GM12878 (cell line): ENCODE results near the gene PHKG2. TPM values are rescaled to one million over a fixed set of nuclear protein-coding genes. Genes with fewer than 3 reads are reported as not detected.

Source experiments
- ATAC-seq: fragments of 200-7000 bp; cut with Tn5 transposase; 3 replicates; pipeline ENCODE4 v1.9.1; 2020; ENCODE audit warnings: mild to moderate bottlenecking, moderate library complexity
- BruUV-seq: library from RNA; stranded (reverse); fragments of 400-500 nt; replicated peaks from 2 replicates; lab custom pipeline; 2021; lab: Mats Ljungman, UMichigan
- CTCF ChIA-PET: fragments of 300-600 bp; sonication (Branson Sonifier 250); formaldehyde crosslinking; extraction: SDS; loops from one replicate; lab custom pipeline; 2021; ENCODE audit warnings: inconsistent platforms; lab: Yijun Ruan, JAX
- POLR2A ChIA-PET: fragments of 350-600 bp; formaldehyde crosslinking; extraction: SDS; loops from one replicate; lab custom pipeline; 2021; ENCODE audit warnings: inconsistent platforms; lab: Charles Lee
- RAD21 ChIA-PET: fragments of 300-600 bp; sonication (Branson Sonifier 250); formaldehyde crosslinking; loops from one replicate; lab custom pipeline; 2023; ENCODE audit warnings: antibody characterized with exemption; ENCODE audit not compliant: unreplicated experiment; lab: Charles Lee
- SMC1A ChIA-PET: fragments of 300-600 bp; sonication (Branson Sonifier 250); formaldehyde crosslinking; loops from one replicate; lab custom pipeline; 2023; ENCODE audit not compliant: unreplicated experiment, uncharacterized antibody; lab: Charles Lee
- DNase-seq: peaks from one replicate; pipeline ENCODE4 v3.0.0-alpha.2; 2011; ENCODE audit warnings: low read depth, low spot score
- FAIRE-seq: peaks from 3 replicates; lab custom pipeline; 2011; peaks lifted over from hg19 to GRCh38; lab: Jason Lieb, UNC
- H2AFZ ChIP-seq: 2 replicates; pipeline ENCODE4 v1.6.0; 2011; ENCODE audit warnings: low read depth, low read length, control low read depth; ENCODE audit not compliant: control insufficient read depth
- H3K27ac ChIP-seq: 2 replicates; pipeline ENCODE4 v1.5.1; 2011; ENCODE audit warnings: control low read depth; ENCODE audit not compliant: control insufficient read depth, insufficient read depth
- H3K27me3 ChIP-seq, 2 experiments: replicated peaks in 1 of 2; 2 replicates each; pipeline versions ENCODE4 v1.6.0 to v1.6.1; 2011; ENCODE audit warnings: low read length in 1 of 2; ENCODE audit not compliant: control insufficient read depth in 2 of 2, insufficient read depth in 2 of 2
- H3K36me3 ChIP-seq, 2 experiments: 2 replicates each; pipeline ENCODE4 v1.5.1; 2011; ENCODE audit warnings: low read length in 1 of 2; ENCODE audit not compliant: control insufficient read depth in 2 of 2, insufficient read depth in 2 of 2
- H3K4me1 ChIP-seq: 2 replicates; pipeline ENCODE4 v1.6.1; 2011; ENCODE audit warnings: mild to moderate bottlenecking, low read length, moderate library complexity, mixed read lengths; ENCODE audit not compliant: control insufficient read depth, insufficient read depth
- H3K4me2 ChIP-seq: 2 replicates; pipeline ENCODE4 v1.6.0; 2011; ENCODE audit warnings: control low read depth; ENCODE audit not compliant: control insufficient read depth, insufficient read depth
- H3K4me3 ChIP-seq: fragments of 200-600 bp; sonication (generic); 2 replicates; pipeline ENCODE4 v1.5.1; 2016
- H3K79me2 ChIP-seq: 2 replicates; pipeline ENCODE4 v1.6.0; 2011; ENCODE audit warnings: low read length; ENCODE audit not compliant: control insufficient read depth, insufficient read depth
- H3K9ac ChIP-seq: 2 replicates; pipeline ENCODE4 v1.8.0; 2011; ENCODE audit warnings: low read length, control low read depth, mixed read lengths; ENCODE audit not compliant: control insufficient read depth, insufficient read depth
- H3K9me3 ChIP-seq: replicated peaks from 3 replicates; pipeline ENCODE4 v1.5.1; 2011; ENCODE audit warnings: mild to moderate bottlenecking, low read length; ENCODE audit not compliant: control insufficient read depth, insufficient read depth
- H4K20me1 ChIP-seq: 2 replicates; pipeline ENCODE4 v1.6.0; 2011; ENCODE audit not compliant: control insufficient read depth, insufficient read depth
- CHD2 ChIP-seq: IDR thresholded peaks from 2 replicates; pipeline ENCODE4 v1.6.1; 2011; ENCODE audit warnings: low read depth, low read length, improper control_type of control experiment, borderline replicate concordance
- CHD4 ChIP-seq: fragments of 200-600 bp; sonication (generic); IDR thresholded peaks from 2 replicates; pipeline ENCODE4 v1.6.1; 2016; ENCODE audit warnings: mild to moderate bottlenecking
- IKZF2 ChIP-seq, 2 experiments: fragments of 450-650 bp; IDR thresholded peaks; 2 replicates each; pipeline ENCODE4 v1.6.1; 2017; ENCODE audit warnings: mild to moderate bottlenecking in 2 of 2, moderate library complexity in 2 of 2
- KAT2A ChIP-seq: conservative IDR thresholded peaks from 2 replicates; pipeline ENCODE4 v1.6.1; 2011; ENCODE audit warnings: low read depth, low read length; ENCODE audit not compliant: control insufficient read depth
- NR2C1 ChIP-seq: fragments of 450-650 bp; IDR thresholded peaks from 2 replicates; pipeline ENCODE4 v1.6.1; 2017; ENCODE audit warnings: antibody characterized with exemption, mild to moderate bottlenecking, moderate library complexity
- TARDBP ChIP-seq: IDR thresholded peaks from 2 replicates; pipeline ENCODE4 v1.6.1; 2016; ENCODE audit warnings: borderline replicate concordance
- USF2 ChIP-seq: IDR thresholded peaks from 2 replicates; pipeline ENCODE4 v1.6.1; 2011; ENCODE audit warnings: low read depth, low read length, improper control_type of control experiment, borderline replicate concordance
- ZBED1 ChIP-seq: IDR thresholded peaks from 2 replicates; pipeline ENCODE4 v1.6.1; 2016; ENCODE audit warnings: borderline replicate concordance
- ZNF592 ChIP-seq: fragments of 450-650 bp; IDR thresholded peaks from 2 replicates; pipeline ENCODE4 v1.6.1; 2017; ENCODE audit warnings: mild to moderate bottlenecking, moderate library complexity
- WGBS: methylation state at CpG from one replicate; pipeline ENCODE4 v1.1.6; 2016; ENCODE audit warnings: low lambda C conversion rate; ENCODE audit not compliant: insufficient replicate concordance, insufficient coverage; ENCODE audit errors: missing lambda C conversion rate; 5-methylcytosine and 5-hydroxymethylcytosine counted together
- in situ Hi-C: fragments of 300-500 bp; cut with MboI; formaldehyde crosslinking; loops from 9 replicates; pipeline ENCODE4 v1.14.3; 2018; ENCODE audit warnings: mixed read lengths
- intact Hi-C: fragments of 100-400 bp; cut with micrococcal nuclease; formaldehyde crosslinking; loops from one replicate; pipeline ENCODE4 v1.14.2; 2022; ENCODE audit not compliant: unreplicated experiment
- polyA plus RNA-seq, 11 experiments: library from polyadenylated mRNA; depleted of rRNA in 4 of 11; unstranded in 6 of 11; stranded (reverse) in 5 of 11; fragments of >200 nt; fragmentation: Nextera tagmentation in 4 of 11; fragmentation: Illumina TruSeq in 1 of 11; extraction: Ambion mirVana in 4 of 11; extraction: Trizol in 1 of 11; gene quantifications; 1 replicate in 1 of 11; 2 replicates in 10 of 11; pipeline versions ENCODE4 v1.2.1 to v1.2.3, GENCODE V29; 2011 to 2016; ENCODE audit warnings: inconsistent platforms in 2 of 11, missing spikeins in 2 of 11, low read depth in 1 of 11
- total RNA-seq, 4 experiments: library from RNA; depleted of rRNA in 3 of 4; stranded (reverse); fragments of >200 nt in 3 of 4; fragmentation: Illumina TruSeq in 1 of 4; extraction: Trizol in 1 of 4; gene quantifications; 2 replicates each; pipeline versions ENCODE4 v1.2.1 to v1.2.3, GENCODE V29; 2013 to 2021

The PHKG2 gene
- total and polyA plus RNA-seq, 10 of the 15 experiments (the other 5 are each of a cell fraction or from before 2014, with no cell fraction given): 5.2 to 50.1 (median 37.2) TPM

DNA sequence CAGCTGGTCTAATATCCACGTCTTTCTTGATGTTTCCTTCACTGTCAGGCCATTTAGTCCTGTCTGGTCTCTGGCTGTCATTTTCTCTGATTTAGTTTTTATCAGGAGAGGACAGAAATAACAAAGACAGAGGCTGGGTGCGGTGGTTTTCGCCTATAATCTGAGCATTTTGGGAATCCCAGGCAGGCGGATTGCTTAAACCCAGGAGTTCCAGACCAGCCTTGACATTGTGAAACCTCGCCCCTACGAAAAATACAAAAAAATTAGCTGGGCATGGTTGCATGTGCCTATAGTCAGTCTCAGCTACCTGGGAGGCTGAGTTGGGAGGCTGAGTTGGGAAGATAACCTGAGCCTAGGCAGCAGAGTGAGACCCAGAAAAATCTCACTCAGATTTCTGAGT is 42.2 kb upstream of the PHKG2 start:
- in situ Hi-C loops (no loop called here), intact Hi-C loops (no loop called here)
- ATAC-seq (no peak), FAIRE-seq (no peak), DNase-seq (no peak)
- Histone ChIP-seq H3K9ac (no peak overlapping the region), H3K27me3 (no peaks in the 10 kb centered on the region), H4K20me1 (no peaks in the 10 kb centered on the region; the same call in 1 of the 2 replicates), H3K4me1 (no peaks in the 10 kb centered on the region), H3K9me3 (no peaks in the 10 kb centered on the region), H3K4me3 (no peak overlapping the region), H3K79me2 (peaks cover 8% of the 10 kb centered on the region), H3K4me2 (no peak overlapping the region), H3K36me3 (peaks cover 37 to 76% of the 10 kb centered on the region in 2 experiments), H3K27ac (no peak overlapping the region), H2AFZ (no peak overlapping the region)
- no peak for TF ChIP-seq USF2
- no peak for TF ChIP-seq TARDBP
- TF ChIP-seq CHD4: no peak
- TF ChIP-seq KAT2A: no peak
- no peak for TF ChIP-seq ZBED1
- TF ChIP-seq ZNF592: no peak
- no peak for TF ChIP-seq NR2C1
- TF ChIP-seq CHD2: no peak
- TF ChIP-seq IKZF2 (IDR thresholded peaks at IDR 0.05): no peak
- CTCF ChIA-PET: interaction anchor here (1.1 to 1.2 kb wide), 3 partner anchors 10 to 124 kb away, joined by 3 to 4 read pairs (median 3); no protein-coding TSS in a partner anchor
- SMC1A ChIA-PET: no interaction called here
- 96% methylated on average over 6 of the region's 6 CpGs for whole genome bisulfite sequencing
- RAD21 ChIA-PET: no interaction called here
- no TSS peak for BruUV-seq
- POLR2A ChIA-PET: interaction anchor here (0.7 kb wide), 1 partner anchor 124 kb away, joined by 3 read pairs; no protein-coding TSS in a partner anchor
